HepG2 (cell line): ENCODE results near the gene ACOX3. TPM values are rescaled to one million over a fixed set of nuclear protein-coding genes. Genes with fewer than 3 reads are reported as not detected.
A peak's percentile ranks its signal among the peaks of the same experiment; 100 is the strongest.

Source experiments
- ATAC-seq: fragments of 200-7000 bp; cut with Tn5 transposase; 3 replicates; pipeline ENCODE4 v1.9.1; 2020; ENCODE audit warnings: mild to moderate bottlenecking, moderate library complexity
- BruUV-seq: library from RNA; stranded (reverse); fragments of 400-500 nt; replicated peaks from 2 replicates; lab custom pipeline; 2021; lab: Mats Ljungman, UMichigan
- CTCF ChIA-PET: fragments of 300-600 bp; formaldehyde crosslinking; extraction: SDS; loops from one replicate; lab custom pipeline; 2021; ENCODE audit warnings: low total read pairs, inconsistent platforms, low intra/inter-chr PET ratio; lab: Yijun Ruan, JAX
- POLR2A ChIA-PET: fragments of 350-600 bp; sonication (Branson Sonifier 250); formaldehyde crosslinking; loops from one replicate; lab custom pipeline; 2020; ENCODE audit warnings: antibody characterized with exemption, inconsistent platforms; lab: Yijun Ruan, JAX
- DNase-seq: peaks from one replicate; pipeline ENCODE4 v3.0.0-alpha.2; 2015; ENCODE audit warnings: low spot score
- FAIRE-seq: peaks from 3 replicates; lab custom pipeline; 2011; peaks lifted over from hg19 to GRCh38; lab: Jason Lieb, UNC
- H2AFZ ChIP-seq: one replicate; pipeline ENCODE4 v1.6.1; 2011; ENCODE audit warnings: low read length, inconsistent platforms
- H3K27ac ChIP-seq: fragments of 300-600 bp; 3 replicates; pipeline ENCODE4 v1.8.0; 2011; ENCODE audit warnings: mixed run types, mild to moderate bottlenecking, mixed read lengths, low read length, inconsistent platforms; ENCODE audit not compliant: insufficient read depth; ENCODE audit errors: extremely low read length
- H3K27me3 ChIP-seq, 2 experiments: fragments of 200-600 bp in 1 of 2; 2 replicates in 1 of 2; 3 replicates in 1 of 2; pipeline versions ENCODE4 v1.6.0 to v1.8.0; 2011; ENCODE audit warnings: low read length in 2 of 2, mild to moderate bottlenecking in 2 of 2, moderate library complexity in 2 of 2, inconsistent platforms in 1 of 2; ENCODE audit not compliant: insufficient read depth in 2 of 2, control insufficient read depth in 1 of 2
- H3K36me3 ChIP-seq, 2 experiments: fragments of 200-600 bp in 1 of 2; replicated peaks in 1 of 2; 2 replicates in 1 of 2; 3 replicates in 1 of 2; pipeline versions ENCODE4 v1.5.1 to v1.8.0; 2011; ENCODE audit warnings: low read length in 2 of 2, inconsistent platforms in 1 of 2; ENCODE audit not compliant: insufficient read depth in 2 of 2, control insufficient read depth in 1 of 2
- H3K4me1 ChIP-seq: 2 replicates; pipeline ENCODE4 v1.5.1; 2012; ENCODE audit warnings: low read length, inconsistent platforms; ENCODE audit not compliant: insufficient read depth
- H3K4me2 ChIP-seq: 2 replicates; pipeline ENCODE4 v1.6.0; 2011; ENCODE audit warnings: low read depth, low read length, inconsistent platforms
- H3K4me3 ChIP-seq, 3 experiments: fragments of 200-600 bp in 1 of 3; sonication (generic), shearing (Covaris generic) in 1 of 3; replicated peaks in 1 of 3; 2 replicates each; pipeline ENCODE4 v1.5.1; 2011 to 2016; ENCODE audit warnings: low read length in 3 of 3, inconsistent platforms in 2 of 3, low read depth in 2 of 3, mild to moderate bottlenecking in 2 of 3, control low read depth in 1 of 3, mixed read lengths in 1 of 3; ENCODE audit not compliant: insufficient read depth in 1 of 3
- H3K79me2 ChIP-seq: one replicate; pipeline ENCODE4 v1.6.1; 2011; ENCODE audit warnings: low read length, inconsistent platforms; ENCODE audit not compliant: insufficient read depth
- H3K9ac ChIP-seq: 2 replicates; pipeline ENCODE4 v1.6.0; 2011; ENCODE audit warnings: mild to moderate bottlenecking, low read depth, low read length, inconsistent platforms; ENCODE audit not compliant: insufficient read depth
- H3K9me3 ChIP-seq: 2 replicates; pipeline ENCODE4 v1.5.1; 2012; ENCODE audit warnings: mild to moderate bottlenecking, low read length
- H4K20me1 ChIP-seq: 2 replicates; pipeline ENCODE4 v1.6.0; 2011; ENCODE audit warnings: inconsistent platforms, mild to moderate bottlenecking, low read length, moderate library complexity; ENCODE audit not compliant: insufficient read depth
- ATM ChIP-seq: fragments of 450-650 bp; IDR thresholded peaks from 2 replicates; pipeline ENCODE4 v1.7.1; 2017; ENCODE audit warnings: mild to moderate bottlenecking, borderline replicate concordance
- JARID2 ChIP-seq: sonication (generic); formaldehyde crosslinking; IDR thresholded peaks from 2 replicates; pipeline ENCODE4 v1.8.1; 2023; ENCODE audit warnings: missing genetic modification reagents, inconsistent platforms; ENCODE audit not compliant: insufficient replicate concordance
- MATR3 ChIP-seq: sonication (generic); formaldehyde crosslinking; IDR thresholded peaks from 2 replicates; pipeline ENCODE4 v1.4.0; 2020; ENCODE audit warnings: missing genetic modification reagents
- RBM22 ChIP-seq: fragments of 200-400 bp; formaldehyde crosslinking; optimal IDR thresholded peaks from 2 replicates; pipeline ENCODE3; 2017; ENCODE audit warnings: mild to moderate bottlenecking, low read length, moderate library complexity
- SOX13 ChIP-seq, 3 experiments: fragments of 450-650 bp in 1 of 3; sonication (generic) in 1 of 3; formaldehyde crosslinking in 1 of 3; IDR thresholded peaks in 2 of 3; conservative IDR thresholded peaks in 1 of 3; 2 replicates each; pipeline versions ENCODE4 v1.5.0 to v1.6.1; 2016 to 2020; ENCODE audit warnings: antibody characterized with exemption in 1 of 3, mild to moderate bottlenecking in 1 of 3, missing compliant biosample characterization in 1 of 3, missing genetic modification reagents in 1 of 3, moderate library complexity in 1 of 3
- SRSF1 ChIP-seq: fragments of 200-400 bp; formaldehyde crosslinking; optimal IDR thresholded peaks from 2 replicates; pipeline ENCODE3; 2017; ENCODE audit warnings: mild to moderate bottlenecking, low read depth, low read length, moderate library complexity
- THAP9 ChIP-seq: sonication (generic); formaldehyde crosslinking; IDR thresholded peaks from 2 replicates; pipeline ENCODE4; 2020; ENCODE audit warnings: missing genetic modification reagents, mild to moderate bottlenecking, borderline replicate concordance
- ZKSCAN5 ChIP-seq: sonication (generic); formaldehyde crosslinking; IDR thresholded peaks from 2 replicates; pipeline ENCODE4 v1.5.1; 2020; ENCODE audit warnings: mild to moderate bottlenecking, missing genetic modification reagents
- ZMYM3 ChIP-seq: sonication (generic); formaldehyde crosslinking; IDR thresholded peaks from 2 replicates; pipeline ENCODE4 v1.5.1; 2020; ENCODE audit warnings: mild to moderate bottlenecking, missing genetic modification reagents
- ZNF407 ChIP-seq: sonication (generic); formaldehyde crosslinking; IDR thresholded peaks from one replicate; pipeline ENCODE4 v1.5.1; 2020; ENCODE audit warnings: mild to moderate bottlenecking, missing genetic modification reagents; ENCODE audit errors: not compliant biosample characterization
- ZNF792 ChIP-seq: IDR thresholded peaks from 2 replicates; pipeline ENCODE4 v1.6.1; 2016
- ZSCAN12 ChIP-seq: sonication (generic); formaldehyde crosslinking; IDR thresholded peaks from 2 replicates; pipeline ENCODE4 v1.9.0; 2021; ENCODE audit warnings: mild to moderate bottlenecking, missing genetic modification reagents
- WGBS: methylation state at CpG from one replicate; pipeline ENCODE4 v1.1.6; 2017; ENCODE audit warnings: low lambda C conversion rate; 5-methylcytosine and 5-hydroxymethylcytosine counted together
- in situ Hi-C: cut with HindIII; loops from 2 replicates; pipeline ENCODE4 v1.10.0; 2017; ENCODE audit warnings: low pct_unique_long_range_greater_than_20kb; ENCODE audit not compliant: extremely low pct_ligation_motif_present
- intact Hi-C: fragments of 100-400 bp; cut with micrococcal nuclease; formaldehyde crosslinking; loops from one replicate; pipeline ENCODE4 v1.10.0; 2022; ENCODE audit not compliant: unreplicated experiment
- polyA plus RNA-seq, 8 experiments: library from polyadenylated mRNA; depleted of rRNA in 3 of 8; stranded (reverse) in 7 of 8; unstranded in 1 of 8; fragments of >200 nt; fragmentation: Illumina TruSeq in 4 of 8; extraction: Trizol in 4 of 8; gene quantifications; 2 replicates each; pipeline versions ENCODE4 v1.2.1 to v1.2.3, GENCODE V29; 2011 to 2016; ENCODE audit warnings: low read depth in 4 of 8, missing spikeins in 1 of 8, mixed read lengths in 1 of 8; ENCODE audit not compliant: insufficient read depth in 1 of 8
- total RNA-seq, 5 experiments: library from RNA; depleted of rRNA; stranded (reverse); fragments of >200 nt; fragmentation: Illumina TruSeq; extraction: Trizol; gene quantifications; 2 replicates each; pipeline ENCODE4 v1.2.3, GENCODE V29; 2016; ENCODE audit warnings: low read depth in 1 of 5

The ACOX3 gene
- total and polyA plus RNA-seq, 2 of the 13 experiments (the other 11 are each of a cell fraction or from before 2014, with no cell fraction given), result 4.2 to 17.8 TPM

GRCh38 chr4:8340781-8341241 is 99.7 kb downstream of the ACOX3 start (continued):
- 0 out of 2 replicates have a peak, but pooled peaks have one; percentile 27 for TF ChIP-seq ZMYM3 (CRISPR knock-in tag)
- no peak for TF ChIP-seq SOX13 (IDR thresholded peaks at IDR 0.05)
- 0 out of 4 replicates have a peak, but pooled peaks of 1 of the 2 experiments have one; percentile 20 for TF ChIP-seq SOX13 (CRISPR knock-in tag; conservative IDR thresholded peaks at IDR 0.05 in 1 of 2, IDR thresholded peaks at IDR 0.05 in 1 of 2)
- no peak for TF ChIP-seq ZKSCAN5 (CRISPR knock-in tag)
- no peak for TF ChIP-seq JARID2
- TF ChIP-seq MATR3 (CRISPR knock-in tag), result no peak
- TF ChIP-seq RBM22, result no peak
- TF ChIP-seq THAP9, result peak; percentile 15; the same call in 1 of the 2 replicates

- FAIRE-seq, result no peak
- in situ Hi-C loops, result no loop called here
- H3K27ac ChIP-seq, result no peak overlapping the region
- TF ChIP-seq ZNF792 (CRISPR knock-in tag), result no peak
- TF ChIP-seq SRSF1, result no peak
- TF ChIP-seq ZSCAN12 (CRISPR knock-in tag), result no peak
- no peak for TF ChIP-seq ZNF407 (CRISPR knock-in tag)
- no peak for TF ChIP-seq ATM
These were observed 102.1 kb downstream of the ACOX3 start for GRCh38 chr4:8338351-8338961.

More at GRCh38 chr4:8338351-8338961, 102.1 kb downstream of the ACOX3 start:
- Histone ChIP-seq H3K79me2 (no peaks in the 10 kb centered on the region), H3K27me3 (peaks cover 1 to 4% of the 10 kb centered on the region in 2 experiments; a peak in 3 of 5 replicates), H2AFZ (no peak overlapping the region), H3K4me3 (no peak overlapping the region), H3K36me3 (no peaks in the 10 kb centered on the region), H3K4me1 (peaks cover 33% of the 10 kb centered on the region), H3K9ac (no peak overlapping the region), H4K20me1 (no peaks in the 10 kb centered on the region), H3K4me2 (no peak overlapping the region), H3K9me3 (peaks cover 5% of the 10 kb centered on the region; the same call in 1 of the 2 replicates)
- CTCF ChIA-PET, result no interaction called here
- intact Hi-C loops, result no loop called here
- POLR2A ChIA-PET, result no interaction called here
- 20% methylated on average over 4 of the region's 4 CpGs for WGBS
- DNase-seq (no peak), ATAC-seq (no peak)
- no TSS peak for BruUV-seq
